Cardiac muscle cell (in vitro differentiated cells and primary cell): ENCODE measurements around the gene PFKFB1. TPM values are rescaled to one million over a fixed set of nuclear protein-coding genes. Genes with fewer than 3 reads are reported as not detected.

Source experiments
- DNase-seq, 2 donors: peaks; one replicate each; pipeline versions ENCODE4 v3.0.0 to v3.0.0-alpha.2; 2010 to 2017; ENCODE audit warnings: low read depth in 1 of 2, low spot score in 1 of 2
- H3K27ac ChIP-seq: fragments of 200-600 bp; sonication (generic); 2 replicates; pipeline ENCODE4 v1.5.1; 2016
- H3K27me3 ChIP-seq: fragments of 200-600 bp; sonication (generic); 2 replicates; pipeline ENCODE4 v1.6.0; 2016; ENCODE audit warnings: control low read depth
- H3K36me3 ChIP-seq: fragments of 200-600 bp; sonication (generic); 2 replicates; pipeline ENCODE4 v1.5.1; 2016; ENCODE audit warnings: control low read depth
- H3K4me1 ChIP-seq: fragments of 200-600 bp; sonication (generic); 2 replicates; pipeline ENCODE4 v1.8.1; 2017; ENCODE audit warnings: low read depth, mild to moderate bottlenecking, mixed run types
- H3K4me3 ChIP-seq: fragments of 200-600 bp; sonication (generic); 2 replicates; pipeline ENCODE4 v1.5.1; 2016; ENCODE audit warnings: mild to moderate bottlenecking
- H3K9me3 ChIP-seq: fragments of 200-600 bp; sonication (generic); 2 replicates; pipeline ENCODE4 v1.5.1; 2017; ENCODE audit warnings: low read depth, mild to moderate bottlenecking, control low read depth
- polyA plus RNA-seq: library from polyadenylated mRNA; unstranded; fragments of >200 nt; fragmentation: Nextera tagmentation; extraction: Ambion mirVana; gene quantifications from 2 replicates; pipeline ENCODE4 v1.2.1, GENCODE V29; 2016
- total RNA-seq: library from RNA; depleted of rRNA; stranded (reverse); fragments of >200 nt; gene quantifications from 2 replicates; pipeline ENCODE4 v1.2.3, GENCODE V29; 2016
- TF ChIP-seq, protein P1 (sequence below): IDR thresholded peaks from 2 replicates; pipeline ENCODE4 v1.5.1; 2012; ENCODE audit warnings: low read depth, mild to moderate bottlenecking, low read length

Gene PFKFB1
- total and polyA plus RNA-seq, 2 experiments from 2014 or later: 0.15 to 0.33 TPM

DNA sequence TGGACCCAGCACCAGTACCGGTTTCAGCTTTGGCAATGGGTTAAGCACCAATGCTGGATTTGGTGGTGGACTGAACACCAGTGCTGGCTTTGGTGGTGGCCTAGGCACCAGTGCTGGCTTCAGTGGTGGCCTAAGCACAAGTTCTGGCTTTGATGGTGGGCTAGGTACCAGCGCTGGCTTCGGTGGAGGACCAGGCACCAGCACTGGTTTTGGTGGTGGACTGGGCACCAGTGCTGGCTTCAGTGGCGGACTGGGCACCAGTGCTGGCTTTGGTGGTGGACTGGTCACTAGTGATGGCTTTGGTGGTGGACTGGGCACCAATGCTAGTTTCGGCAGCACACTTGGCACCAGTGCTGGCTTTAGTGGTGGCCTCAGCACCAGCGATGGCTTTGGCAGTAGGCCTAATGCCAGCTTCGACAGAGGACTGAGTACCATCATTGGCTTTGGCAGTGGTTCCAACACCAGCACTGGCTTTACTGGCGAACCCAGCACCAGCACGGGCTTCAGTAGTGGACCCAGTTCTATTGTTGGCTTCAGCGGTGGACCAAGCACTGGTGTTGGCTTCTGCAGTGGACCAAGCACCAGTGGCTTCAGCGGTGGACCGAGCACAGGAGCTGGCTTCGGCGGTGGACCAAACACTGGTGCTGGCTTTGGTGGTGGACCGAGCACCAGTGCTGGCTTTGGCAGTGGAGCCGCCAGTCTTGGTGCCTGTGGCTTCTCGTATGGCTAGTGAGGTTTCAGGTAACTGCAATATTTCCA, 63.5 kb downstream of the PFKFB1 start:
- Histone ChIP-seq H3K4me3 (no peak overlapping the region), H3K36me3 (no peaks in the 10 kb centered on the region), H3K9me3 (no peaks in the 10 kb centered on the region), H3K4me1 (no peaks in the 10 kb centered on the region), H3K27me3 (no peaks in the 10 kb centered on the region), H3K27ac (no peak overlapping the region)
- TF ChIP-seq, protein P1, sequence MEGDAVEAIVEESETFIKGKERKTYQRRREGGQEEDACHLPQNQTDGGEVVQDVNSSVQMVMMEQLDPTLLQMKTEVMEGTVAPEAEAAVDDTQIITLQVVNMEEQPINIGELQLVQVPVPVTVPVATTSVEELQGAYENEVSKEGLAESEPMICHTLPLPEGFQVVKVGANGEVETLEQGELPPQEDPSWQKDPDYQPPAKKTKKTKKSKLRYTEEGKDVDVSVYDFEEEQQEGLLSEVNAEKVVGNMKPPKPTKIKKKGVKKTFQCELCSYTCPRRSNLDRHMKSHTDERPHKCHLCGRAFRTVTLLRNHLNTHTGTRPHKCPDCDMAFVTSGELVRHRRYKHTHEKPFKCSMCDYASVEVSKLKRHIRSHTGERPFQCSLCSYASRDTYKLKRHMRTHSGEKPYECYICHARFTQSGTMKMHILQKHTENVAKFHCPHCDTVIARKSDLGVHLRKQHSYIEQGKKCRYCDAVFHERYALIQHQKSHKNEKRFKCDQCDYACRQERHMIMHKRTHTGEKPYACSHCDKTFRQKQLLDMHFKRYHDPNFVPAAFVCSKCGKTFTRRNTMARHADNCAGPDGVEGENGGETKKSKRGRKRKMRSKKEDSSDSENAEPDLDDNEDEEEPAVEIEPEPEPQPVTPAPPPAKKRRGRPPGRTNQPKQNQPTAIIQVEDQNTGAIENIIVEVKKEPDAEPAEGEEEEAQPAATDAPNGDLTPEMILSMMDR: no peak
- DNase-seq: no peak

DNA sequence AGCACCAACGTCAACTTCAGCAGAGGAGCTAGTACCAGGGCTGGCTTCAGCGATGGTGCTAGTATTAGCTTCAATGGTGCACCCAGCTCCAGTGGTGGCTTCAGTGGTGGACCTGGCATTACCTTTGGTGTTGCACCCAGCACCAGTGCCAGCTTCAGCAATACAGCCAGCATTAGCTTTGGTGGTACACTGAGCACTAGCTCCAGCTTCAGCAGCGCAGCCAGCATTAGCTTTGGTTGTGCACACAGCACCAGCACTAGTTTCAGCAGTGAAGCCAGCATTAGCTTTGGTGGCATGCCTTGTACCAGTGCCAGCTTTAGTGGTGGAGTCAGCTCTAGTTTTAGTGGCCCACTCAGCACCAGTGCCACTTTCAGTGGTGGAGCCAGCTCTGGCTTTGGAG, 65.1 kb downstream of the PFKFB1 start:
- Histone ChIP-seq H3K4me3 (no peak overlapping the region), H3K27me3 (no peaks in the 10 kb centered on the region), H3K27ac (no peak overlapping the region), H3K4me1 (no peaks in the 10 kb centered on the region), H3K9me3 (no peaks in the 10 kb centered on the region), H3K36me3 (peaks cover under 1% of the 10 kb centered on the region)
- TF ChIP-seq, protein P1: no peak
- DNase-seq: no peak

GRCh38 chrX:54926978-54927377, 67.0 kb downstream of the PFKFB1 start:
- TF ChIP-seq, protein P1: no peak
- H3K36me3 ChIP-seq: peaks cover 3% of the 10 kb centered on the region
- no peaks in the 10 kb centered on the region for H3K4me1 ChIP-seq
- DNase-seq: no peak
- no peak overlapping the region for H3K4me3 ChIP-seq
- H3K9me3 ChIP-seq: no peaks in the 10 kb centered on the region
- H3K27me3 ChIP-seq: no peaks in the 10 kb centered on the region
- no peak overlapping the region for H3K27ac ChIP-seq

GRCh38 chrX:54923376-54923775, 70.6 kb downstream of the PFKFB1 start:
- Histone ChIP-seq H3K36me3 (peaks cover 3% of the 10 kb centered on the region), H3K27ac (no peak overlapping the region), H3K27me3 (no peaks in the 10 kb centered on the region), H3K9me3 (no peaks in the 10 kb centered on the region), H3K4me1 (no peaks in the 10 kb centered on the region), H3K4me3 (no peak overlapping the region)
- no peak for DNase-seq
- TF ChIP-seq, protein P1: no peak

DNA sequence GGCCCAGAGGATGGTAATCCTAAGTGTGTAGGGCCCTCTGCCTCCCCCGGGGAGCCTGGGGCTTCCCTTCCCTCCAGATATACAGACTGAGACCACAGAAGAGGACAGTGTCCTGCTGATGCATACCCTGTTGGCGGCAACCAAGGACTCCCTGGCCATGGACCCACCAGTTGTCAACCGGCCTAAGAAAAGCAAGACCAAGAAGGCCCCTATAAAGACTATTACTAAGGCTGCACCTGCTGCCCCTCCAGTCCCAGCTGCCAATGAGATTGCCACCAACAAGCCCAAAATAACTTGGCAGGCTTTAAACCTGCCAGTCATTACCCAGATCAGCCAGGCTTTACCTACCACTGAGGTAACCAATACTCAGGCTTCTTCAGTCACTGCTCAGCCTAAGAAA, 71.4 kb downstream of the PFKFB1 start:
- TF ChIP-seq, protein P1: no peak
- no peaks in the 10 kb centered on the region for H3K9me3 ChIP-seq
- no peak overlapping the region for H3K27ac ChIP-seq
- H3K4me3 ChIP-seq: no peak overlapping the region
- no peak for DNase-seq
- H3K36me3 ChIP-seq: peaks cover 3% of the 10 kb centered on the region
- H3K27me3 ChIP-seq: no peaks in the 10 kb centered on the region
- no peaks in the 10 kb centered on the region for H3K4me1 ChIP-seq
